HG03039 (cell line): ENCODE data around the gene UNC13A.

ENCODE experiments used
- ATAC-seq: cut with Tn5 transposase; IDR thresholded peaks from one replicate; pipeline ENCODE4 v1.9.1; 2021; ENCODE audit warnings: mild to moderate bottlenecking, moderate library complexity; ENCODE audit not compliant: unreplicated experiment

UNC13A gene

DNA sequence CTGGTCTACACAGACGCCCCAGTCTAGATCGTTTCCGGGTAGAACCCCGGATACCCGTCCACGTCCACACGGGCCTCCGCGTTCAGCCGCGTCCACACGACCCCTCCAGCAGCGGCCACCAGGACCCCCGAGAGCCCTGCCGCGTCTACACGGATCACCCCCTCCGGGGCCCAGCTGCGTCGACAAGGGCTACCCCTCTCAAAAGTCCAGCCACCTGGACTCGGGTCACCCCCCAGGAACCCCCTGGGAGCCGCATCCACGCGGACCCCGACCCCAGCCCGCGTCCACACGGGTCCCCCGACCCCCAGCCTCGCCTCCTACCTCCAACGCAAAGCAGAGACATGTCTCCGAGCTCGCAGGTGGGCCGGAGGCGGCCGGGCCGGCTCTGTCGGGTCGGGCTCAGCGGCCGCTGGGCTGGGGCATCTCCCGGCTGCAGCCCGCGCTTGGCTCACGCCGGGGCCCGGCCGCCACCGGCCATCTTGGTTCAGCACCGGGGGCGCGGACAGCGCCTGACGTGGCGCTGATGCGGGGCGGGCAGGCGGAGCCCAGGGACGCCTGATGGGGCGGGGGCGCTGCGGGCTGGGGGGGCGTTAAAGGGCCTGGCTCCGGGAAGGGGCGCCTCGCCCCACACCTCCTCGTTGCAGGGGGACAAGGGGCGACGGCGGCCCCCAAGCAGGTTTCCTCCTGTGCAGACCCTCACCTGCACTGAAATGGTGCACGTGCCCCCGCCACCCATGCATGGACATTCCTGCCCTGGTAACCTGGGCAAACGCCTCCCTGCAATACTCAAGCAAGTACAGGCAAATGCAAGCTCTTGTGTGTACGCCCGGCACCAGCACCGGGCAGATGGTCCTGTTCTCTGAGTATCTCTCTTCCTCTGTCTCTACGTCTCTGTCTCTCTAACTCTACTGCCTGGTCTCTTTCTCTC is at the start of gene UNC13A:
UNC13A (minus strand) TSS at position 498 of the 928 bp plus-strand sequence; CDS start at position 343, 155 bp downstream.
- ATAC-seq = no peak

- ATAC-seq = no peak
Measured at GRCh38 chr19:17737690-17738153, 49.6 kb upstream of the UNC13A start.

DNA sequence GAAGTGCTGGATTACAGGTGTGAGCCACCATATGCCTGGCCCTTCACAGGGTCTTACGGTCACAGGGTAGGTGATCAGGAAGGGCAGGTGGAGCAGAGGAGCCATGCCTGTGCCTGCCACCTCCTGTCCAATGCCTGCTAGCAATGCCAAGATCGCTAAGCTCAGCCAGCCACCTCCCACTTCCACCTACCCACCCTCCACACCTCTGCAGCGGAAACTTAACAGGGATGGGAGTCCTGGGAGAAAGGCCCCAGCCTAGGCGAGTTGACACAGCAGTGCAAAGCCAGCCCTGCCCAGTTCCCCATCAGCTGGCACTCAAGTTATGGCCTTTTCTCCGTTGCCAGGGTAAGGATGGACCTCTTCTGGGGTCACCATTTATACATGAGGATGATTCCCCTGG is 47.3 kb upstream of the UNC13A start:
- ATAC-seq = no peak

DNA sequence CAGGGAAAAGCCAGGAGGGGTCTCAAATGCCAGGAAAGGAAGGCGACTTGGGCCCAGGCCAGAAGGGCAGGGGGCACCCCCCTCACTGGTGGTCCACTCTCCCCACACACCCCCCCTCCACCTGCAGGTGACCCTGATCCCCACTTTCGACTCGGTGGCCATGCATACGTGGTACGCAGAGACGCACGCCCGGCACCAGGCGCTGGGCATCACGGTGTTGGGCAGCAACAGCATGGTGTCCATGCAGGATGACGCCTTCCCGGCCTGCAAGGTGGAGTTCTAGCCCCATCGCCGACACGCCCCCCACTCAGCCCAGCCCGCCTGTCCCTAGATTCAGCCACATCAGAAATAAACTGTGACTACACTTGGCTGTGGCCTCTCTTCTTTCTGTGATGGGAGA is 46.0 kb upstream of the UNC13A start:
- no peak for ATAC-seq

- ATAC-seq = no peak
Measured at GRCh38 chr19:17733127-17733526, 45.0 kb upstream of the UNC13A start.

- no peak for ATAC-seq
Measured at GRCh38 chr19:17727843-17728242, 39.7 kb upstream of the UNC13A start.

GRCh38 chr19:17726964-17727773 is 39.0 kb upstream of the UNC13A start:
- no peak for ATAC-seq

GRCh38 chr19:17726136-17726741 is 38.1 kb upstream of the UNC13A start:
- no peak for ATAC-seq

DNA sequence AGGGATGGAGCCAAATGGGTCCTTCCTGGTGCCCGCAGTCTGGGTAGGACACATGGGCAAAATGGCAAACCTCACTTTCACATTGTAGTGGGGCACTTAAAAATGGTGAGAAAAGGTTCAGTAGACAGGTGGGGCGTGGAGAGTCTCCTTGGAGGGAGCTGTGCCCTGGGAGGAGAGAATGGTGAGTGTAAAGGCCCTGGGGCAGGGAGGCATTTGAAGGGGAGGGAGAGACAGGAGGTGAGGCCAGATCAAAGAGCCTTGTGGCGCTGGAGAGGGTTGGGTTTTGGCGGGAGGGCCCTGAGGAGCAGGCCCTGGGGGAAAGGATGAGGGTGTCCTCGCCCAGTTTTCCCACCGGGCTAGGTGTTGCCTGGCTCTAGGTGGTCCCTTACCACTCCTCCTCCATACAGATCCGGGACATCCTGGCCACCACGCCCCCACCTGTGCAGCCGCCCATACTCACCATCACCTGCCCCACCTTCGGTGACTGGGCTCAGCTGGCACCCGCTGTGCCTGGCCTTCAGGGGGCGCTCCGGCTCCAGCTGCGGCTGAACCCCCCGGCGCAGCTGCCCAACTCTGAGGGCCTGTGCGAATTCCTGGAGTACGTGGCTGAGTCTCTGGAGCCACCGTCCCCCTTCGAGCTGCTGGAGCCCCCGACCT is 37.4 kb upstream of the UNC13A start:
- ATAC-seq = no peak

DNA sequence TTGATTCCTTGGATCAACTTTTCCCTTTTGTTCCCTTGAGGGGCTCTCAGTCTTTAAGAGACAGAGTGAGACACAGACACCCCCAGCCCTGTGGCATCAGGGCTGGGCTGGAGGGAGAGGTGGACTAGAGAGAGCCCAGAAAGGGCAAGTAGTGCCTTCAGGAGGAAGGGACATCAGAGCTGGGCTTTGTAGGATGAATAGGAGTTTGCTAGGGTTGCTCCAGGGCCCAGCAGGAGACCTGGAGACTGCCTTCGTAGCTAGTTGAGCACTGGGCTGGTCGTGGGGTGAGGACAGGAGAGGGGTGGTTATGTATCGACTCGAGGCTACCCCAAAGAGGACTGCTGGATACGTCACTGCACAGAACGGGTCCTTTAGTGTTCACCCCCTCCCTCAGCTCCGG is 36.5 kb upstream of the UNC13A start:
- ATAC-seq = no peak

- no peak for ATAC-seq
Measured at GRCh38 chr19:17722655-17723240, 34.6 kb upstream of the UNC13A start.

DNA sequence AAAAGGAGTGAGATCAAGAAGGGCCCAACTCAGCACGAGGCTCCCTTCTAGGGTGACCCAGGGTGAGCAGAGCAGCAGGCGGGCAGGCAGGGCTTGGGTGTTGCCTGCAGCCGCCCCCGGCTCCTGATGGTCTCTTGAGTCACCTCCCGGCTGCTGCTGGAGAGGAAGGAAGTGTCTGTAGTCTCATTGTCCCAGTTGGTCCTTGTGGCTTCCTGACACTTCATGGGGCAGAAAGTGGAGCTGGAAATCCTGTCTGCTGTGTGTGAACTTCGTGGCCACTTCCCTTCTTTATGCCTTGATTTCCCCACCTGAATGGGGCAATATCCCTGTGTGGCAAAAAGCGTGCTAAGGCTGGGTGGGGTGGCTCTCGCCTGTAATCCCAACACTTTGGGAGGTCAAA is 33.7 kb upstream of the UNC13A start:
- ATAC-seq = no peak

- no peak for ATAC-seq
Measured at GRCh38 chr19:17721111-17721628, 33.0 kb upstream of the UNC13A start.

DNA sequence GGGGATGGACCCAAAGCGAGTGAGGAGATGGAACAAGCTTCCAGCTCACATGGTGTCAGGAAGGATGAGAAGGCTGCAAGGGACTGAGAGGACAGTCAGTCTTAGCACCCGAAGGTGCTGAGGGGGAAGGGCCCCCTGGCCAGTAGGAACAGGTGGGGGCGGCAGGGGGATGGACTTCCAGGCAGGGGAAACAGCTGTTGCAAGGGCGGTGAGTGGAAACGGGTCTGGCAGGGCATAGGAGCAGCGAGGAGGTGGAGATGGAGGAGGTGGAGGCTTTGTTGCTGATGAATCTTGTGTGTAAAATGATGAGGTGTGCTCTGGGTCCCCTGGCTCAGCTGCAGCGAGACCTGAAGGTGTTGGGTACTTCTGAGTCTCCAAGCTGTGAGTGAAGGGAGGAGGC is 32.3 kb upstream of the UNC13A start:
- ATAC-seq = no peak

- peak; percentile 12 for ATAC-seq
Measured at GRCh38 chr19:17719730-17720400, 31.7 kb upstream of the UNC13A start.

DNA sequence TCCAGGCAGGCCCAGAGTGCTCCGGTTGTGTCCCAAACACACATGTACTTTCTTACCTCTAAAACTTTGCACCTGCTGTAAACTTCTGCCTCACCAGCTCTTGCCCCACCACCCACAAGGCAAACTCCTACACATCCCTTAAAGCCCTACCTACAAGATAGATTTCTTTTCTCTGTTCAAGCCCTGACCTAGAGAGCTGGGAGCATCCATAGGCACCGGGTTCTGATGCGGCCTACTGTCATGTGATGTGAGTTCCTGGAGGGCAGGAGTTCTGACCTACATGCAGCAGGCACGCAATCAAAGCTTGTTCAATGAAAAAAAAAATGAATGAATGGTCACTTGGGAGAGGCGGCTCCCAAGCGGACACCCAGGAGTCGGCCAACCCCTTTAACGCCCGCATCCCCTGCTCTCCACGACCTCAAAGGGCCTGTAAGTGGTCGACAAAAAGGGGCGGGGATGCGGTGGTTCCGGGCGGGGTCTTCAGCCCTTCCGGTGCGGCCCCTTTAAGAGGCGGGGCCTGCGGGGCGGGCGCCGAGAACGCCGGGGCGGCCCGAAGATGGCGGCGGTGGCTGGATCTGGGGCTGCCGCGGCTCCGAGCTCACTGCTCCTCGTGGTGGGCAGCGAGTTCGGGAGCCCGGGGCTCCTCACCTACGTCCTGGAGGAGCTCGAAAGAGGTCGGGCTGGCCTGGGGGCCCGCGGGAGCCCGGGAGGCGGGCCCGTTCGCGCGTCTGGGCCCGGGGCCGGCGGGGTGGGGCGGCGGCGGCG is 31.0 kb upstream of the UNC13A start, which contains the start of gene MAP1S:
MAP1S (plus strand) TSS at position 534 of the 765 bp plus-strand sequence; CDS start at position 557, 23 bp downstream.
- ATAC-seq = peak; percentile 69

DNA sequence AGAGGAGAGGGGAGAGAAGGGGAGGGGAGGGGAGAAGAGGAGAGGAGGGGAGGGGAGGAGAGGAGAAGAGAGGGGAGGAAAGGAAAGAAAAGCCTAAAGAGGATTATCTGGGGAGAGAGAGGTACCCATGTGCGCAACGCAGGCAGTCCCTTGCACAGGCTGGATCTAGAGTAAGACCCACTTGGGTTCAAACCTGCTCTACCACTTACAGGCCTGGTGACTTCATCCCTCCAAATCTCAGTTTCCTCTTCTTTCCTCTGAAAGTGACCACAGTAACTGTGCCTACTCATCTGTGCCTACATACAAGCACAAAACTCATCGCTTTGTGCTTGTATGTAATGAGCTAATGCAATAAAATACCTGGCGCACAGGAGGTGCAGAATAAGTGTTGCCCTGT is 30.4 kb upstream of the UNC13A start:
- ATAC-seq = no peak

GRCh38 chr19:17716309-17716929 is 28.3 kb upstream of the UNC13A start:
- no peak for ATAC-seq
